HL-60 (cell line): ENCODE data around the gene SETD4.

Experiments used
- DNase-seq, 2 experiments: peaks; one replicate each; pipeline ENCODE4 v3.0.0-alpha.2; 2010 to 2020; ENCODE audit warnings: low read depth in 1 of 2, low spot score in 1 of 2
- H3K27ac ChIP-seq: fragments of 250-450 bp; sonication (Bioruptor Pico); replicated peaks from 2 replicates; pipeline ENCODE4 v1.5.1; 2020; ENCODE audit warnings: mild to moderate bottlenecking, moderate library complexity
- H3K27me3 ChIP-seq: fragments of 250-450 bp; sonication (Bioruptor Pico); 2 replicates; pipeline ENCODE4 v1.5.1; 2021; ENCODE audit warnings: mild to moderate bottlenecking, moderate library complexity; ENCODE audit not compliant: insufficient read depth, poor library complexity, severe bottlenecking
- H3K4me3 ChIP-seq: replicated peaks from 2 replicates; pipeline ENCODE4 v1.5.1; 2011; ENCODE audit warnings: mild to moderate bottlenecking, control low read depth, low read length; ENCODE audit not compliant: insufficient read depth
- CTCF ChIP-seq: IDR thresholded peaks from one replicate; pipeline ENCODE4 v1.5.1; 2011; ENCODE audit warnings: low read length, control low read depth, inconsistent platforms; ENCODE audit not compliant: insufficient read depth
- GABPA ChIP-seq: IDR thresholded peaks from 2 replicates; pipeline ENCODE4 v1.6.1; 2012; ENCODE audit warnings: low read depth
- POLR2AphosphoS5 ChIP-seq: IDR thresholded peaks from 2 replicates; pipeline ENCODE4 v1.6.1; 2012; ENCODE audit warnings: low read depth
- REST ChIP-seq: IDR thresholded peaks from 2 replicates; pipeline ENCODE4 v1.6.1; 2012; ENCODE audit warnings: low read depth; ENCODE audit not compliant: insufficient replicate concordance
- SPI1 ChIP-seq: IDR thresholded peaks from 2 replicates; pipeline ENCODE4 v1.6.1; 2012; ENCODE audit warnings: low read depth, mild to moderate bottlenecking, borderline replicate concordance

The SETD4 gene

GRCh38 chr21:36077758-36078157, 17.4 kb upstream of the SETD4 start:
- Histone ChIP-seq H3K4me3 (no peak overlapping the region), H3K27me3 (no peaks in the 10 kb centered on the region), H3K27ac (no peak overlapping the region)
- DNase-seq, result no peak
- no peak for TF ChIP-seq GABPA
- TF ChIP-seq POLR2AphosphoS5, result no peak
- no peak for TF ChIP-seq CTCF
- TF ChIP-seq REST, result no peak
- TF ChIP-seq SPI1, result no peak

GRCh38 chr21:36076878-36077655, 16.7 kb upstream of the SETD4 start:
- no peaks in the 10 kb centered on the region for H3K27me3 ChIP-seq
- no peak for DNase-seq

More at GRCh38 chr21:36076878-36077655, 16.7 kb upstream of the SETD4 start:
- no peak overlapping the region for H3K4me3 ChIP-seq
- no peak overlapping the region for H3K27ac ChIP-seq
- no peak for TF ChIP-seq POLR2AphosphoS5
- no peak for TF ChIP-seq REST
- no peak for TF ChIP-seq SPI1
- TF ChIP-seq CTCF, result no peak
- TF ChIP-seq GABPA, result no peak
